Activated CD4-positive, alpha-beta T cell treated with anti-CD3 and anti-CD28 coated beads, Interleukin-2, amount 10 ng/mL, durations not matched to agents 7 days and 5 days (primary cell): ENCODE measurements around the gene MYH9. TPM values are rescaled to one million over a fixed set of nuclear protein-coding genes. Genes with fewer than 3 reads are reported as not detected.

Source experiments
- CTCF ChIA-PET: fragments of 350-600 bp; sonication (Branson Sonifier 250); formaldehyde crosslinking; loops from one replicate; lab custom pipeline; 2021; ENCODE audit warnings: antibody characterized with exemption; lab: Charles Lee
- POLR2A ChIA-PET: fragments of 350-600 bp; sonication (Branson Sonifier 250); formaldehyde crosslinking; loops from one replicate; lab custom pipeline; 2021; ENCODE audit warnings: antibody characterized with exemption; lab: Charles Lee
- DNase-seq: peaks from one replicate; pipeline ENCODE4 v3.0.0-alpha.2; 2020
- H3K27ac Mint-ChIP-seq: one replicate; pipeline ENCODE4 v1.8.0; 2021; ENCODE audit warnings: mild to moderate bottlenecking, moderate library complexity, mixed read lengths
- H3K27me3 Mint-ChIP-seq: one replicate; pipeline ENCODE4 v1.8.0; 2021; ENCODE audit warnings: mixed read lengths
- H3K36me3 Mint-ChIP-seq: one replicate; pipeline ENCODE4 v1.8.0; 2021; ENCODE audit warnings: low read depth, mixed read lengths
- H3K4me1 Mint-ChIP-seq: one replicate; pipeline ENCODE4 v1.8.0; 2021; ENCODE audit warnings: mixed read lengths
- H3K4me3 Mint-ChIP-seq: one replicate; pipeline ENCODE4 v1.8.0; 2021; ENCODE audit warnings: mild to moderate bottlenecking, moderate library complexity, mixed read lengths
- H3K9me3 Mint-ChIP-seq: one replicate; pipeline ENCODE4 v1.8.0; 2021; ENCODE audit warnings: mixed read lengths
- total RNA-seq, 2 experiments: library from RNA; stranded (reverse); gene quantifications; one replicate each; pipeline ENCODE4 v1.2.3, GENCODE V29; 2021

Gene MYH9
- total RNA-seq, 2 experiments from 2014 or later: 881 to 1,009 TPM

GRCh38 chr22:36359470-36359996 lies 28.2 kb downstream of the MYH9 start:
- ChIA-PET CTCF (interaction anchor here (0.6 to 4.1 kb wide), 4 partner anchors 10 to 26 kb away, joined by 3 to 16 read pairs (median 3); no protein-coding TSS in a partner anchor), POLR2A (interaction anchor here (0.6 kb wide), 1 partner anchor 883 kb away, joined by 3 read pairs; no protein-coding TSS in a partner anchor)
- peaks cover 67% of the 10 kb centered on the region for H3K36me3 Mint-ChIP-seq
- H3K27me3 Mint-ChIP-seq: no peaks in the 10 kb centered on the region
- peak overlapping the region; percentile 5 for H3K4me3 Mint-ChIP-seq
- peaks cover 97% of the 10 kb centered on the region for H3K4me1 Mint-ChIP-seq
- H3K27ac Mint-ChIP-seq: peak overlapping the region; percentile 82
- no peaks in the 10 kb centered on the region for H3K9me3 Mint-ChIP-seq
- DNase-seq: no peak

- Mint-ChIP-seq H3K27me3 (no peaks in the 10 kb centered on the region), H3K27ac (peak overlapping the region; percentile 82), H3K4me1 (peaks cover 97% of the 10 kb centered on the region), H3K36me3 (peaks cover 62% of the 10 kb centered on the region), H3K9me3 (no peaks in the 10 kb centered on the region), H3K4me3 (peak overlapping the region; percentile 27)
- ChIA-PET CTCF (interaction anchor here (0.6 to 4.1 kb wide), 9 partner anchors 11 to 58 kb away, joined by 3 to 16 read pairs (median 3); no protein-coding TSS in a partner anchor), POLR2A (interaction anchor here (0.6 kb wide), 1 partner anchor 884 kb away, joined by 3 read pairs; no protein-coding TSS in a partner anchor)
- no peak for DNase-seq
These were observed 29.0 kb downstream of the MYH9 start for GRCh38 chr22:36358533-36359469.

- no peak for DNase-seq
- Mint-ChIP-seq H3K4me1 (peaks cover 97% of the 10 kb centered on the region), H3K27me3 (no peaks in the 10 kb centered on the region), H3K36me3 (peaks cover 63% of the 10 kb centered on the region), H3K4me3 (peak overlapping the region; percentile 57), H3K27ac (peak overlapping the region; percentile 81), H3K9me3 (no peaks in the 10 kb centered on the region)
- CTCF ChIA-PET: interaction anchor here (1.0 to 2.3 kb wide), 11 partner anchors 8 to 114 kb away, joined by 3 to 8 read pairs (median 4); no protein-coding TSS in a partner anchor
- POLR2A ChIA-PET: interaction anchor here (0.6 to 0.8 kb wide), 2 partner anchors 19 to 24 kb away, joined by 3 read pairs; no protein-coding TSS in a partner anchor
These were observed 30.8 kb downstream of the MYH9 start for GRCh38 chr22:36356708-36357624.

- Mint-ChIP-seq H3K36me3 (peaks cover 65% of the 10 kb centered on the region), H3K4me3 (peak overlapping the region; percentile 43), H3K4me1 (peaks cover 97% of the 10 kb centered on the region), H3K27ac (peak overlapping the region; percentile 81), H3K27me3 (no peaks in the 10 kb centered on the region), H3K9me3 (no peaks in the 10 kb centered on the region)
- no peak for DNase-seq
- CTCF ChIA-PET: interaction anchor here (1.2 to 2.3 kb wide), 7 partner anchors 9 to 114 kb away, joined by 3 to 8 read pairs (median 4); no protein-coding TSS in a partner anchor
- POLR2A ChIA-PET: interaction anchor here (0.5 to 0.8 kb wide), 3 partner anchors 21 to 24 kb away, joined by 3 read pairs; no protein-coding TSS in a partner anchor
These were observed 31.9 kb downstream of the MYH9 start for GRCh38 chr22:36355894-36356293.

GRCh38 chr22:36355362-36355761 lies 32.4 kb downstream of the MYH9 start:
- H3K4me1 Mint-ChIP-seq: peaks cover 98% of the 10 kb centered on the region
- H3K9me3 Mint-ChIP-seq: no peaks in the 10 kb centered on the region
- ChIA-PET POLR2A (interaction anchor here (0.7 kb wide), 1 partner anchor 20 kb away, joined by 3 read pairs; no protein-coding TSS in a partner anchor), CTCF (interaction anchor here (0.6 to 2.3 kb wide), 9 partner anchors 10 to 93 kb away, joined by 3 to 8 read pairs (median 4); no protein-coding TSS in a partner anchor)
- H3K27ac Mint-ChIP-seq: peak overlapping the region; percentile 81
- no peak for DNase-seq
- H3K4me3 Mint-ChIP-seq: peak overlapping the region; percentile 43
- no peaks in the 10 kb centered on the region for H3K27me3 Mint-ChIP-seq
- H3K36me3 Mint-ChIP-seq: peaks cover 65% of the 10 kb centered on the region

GRCh38 chr22:36352803-36353507 lies 34.8 kb downstream of the MYH9 start:
- Mint-ChIP-seq H3K4me1 (peaks cover 92% of the 10 kb centered on the region), H3K36me3 (peaks cover 59% of the 10 kb centered on the region)

GRCh38 chr22:36351921-36352802 lies 35.6 kb downstream of the MYH9 start:
- Mint-ChIP-seq H3K27me3 (no peaks in the 10 kb centered on the region), H3K4me1 (peaks cover 89% of the 10 kb centered on the region), H3K9me3 (no peaks in the 10 kb centered on the region), H3K4me3 (no peak overlapping the region), H3K27ac (peak overlapping the region; percentile 73), H3K36me3 (peaks cover 60% of the 10 kb centered on the region)
- no peak for DNase-seq
- ChIA-PET CTCF (interaction anchor here (1.2 to 4.5 kb wide), 6 partner anchors 8 to 26 kb away, joined by 4 to 19 read pairs (median 4); no protein-coding TSS in a partner anchor), POLR2A (interaction anchor here (1.2 kb wide), 1 partner anchor 18 kb away, joined by 5 read pairs; no protein-coding TSS in a partner anchor)

More at GRCh38 chr22:36352803-36353507, 34.8 kb downstream of the MYH9 start:
- Mint-ChIP-seq H3K27ac (peak overlapping the region; percentile 69), H3K9me3 (no peaks in the 10 kb centered on the region), H3K27me3 (no peaks in the 10 kb centered on the region), H3K4me3 (no peak overlapping the region)
- POLR2A ChIA-PET: interaction anchor here (1.2 kb wide), 1 partner anchor 17 kb away, joined by 5 read pairs; no protein-coding TSS in a partner anchor
- CTCF ChIA-PET: interaction anchor here (1.2 to 4.5 kb wide), 6 partner anchors 9 to 26 kb away, joined by 4 to 19 read pairs (median 4); no protein-coding TSS in a partner anchor
- no peak for DNase-seq

- Mint-ChIP-seq H3K27me3 (no peaks in the 10 kb centered on the region), H3K4me3 (no peak overlapping the region), H3K27ac (no peak overlapping the region), H3K36me3 (peaks cover 61% of the 10 kb centered on the region), H3K9me3 (no peaks in the 10 kb centered on the region), H3K4me1 (peaks cover 86% of the 10 kb centered on the region)
- no peak for DNase-seq
- CTCF ChIA-PET: interaction anchor here (3.4 to 4.5 kb wide), 2 partner anchors 11 to 13 kb away, joined by 16 to 19 read pairs; no protein-coding TSS in a partner anchor
- POLR2A ChIA-PET: no interaction called here
These were observed 36.8 kb downstream of the MYH9 start for GRCh38 chr22:36350751-36351594.

- Mint-ChIP-seq H3K27ac (peak overlapping the region; percentile 37), H3K4me3 (no peak overlapping the region), H3K4me1 (peaks cover 85% of the 10 kb centered on the region), H3K27me3 (no peaks in the 10 kb centered on the region), H3K36me3 (peaks cover 54% of the 10 kb centered on the region), H3K9me3 (no peaks in the 10 kb centered on the region)
- CTCF ChIA-PET: interaction anchor here (1.4 kb wide), 1 partner anchor 15 kb away, joined by 4 read pairs; no protein-coding TSS in a partner anchor
- POLR2A ChIA-PET: no interaction called here
- no peak for DNase-seq
These were observed 38.0 kb downstream of the MYH9 start for GRCh38 chr22:36349726-36350125.
